Activated CD8-positive, alpha-beta memory T cell treated with anti-CD3 and anti-CD28 coated beads, Interleukin-2, amount 50 U/mL, for 48 hours (primary cell): ENCODE data around the gene DRAP1.
"Not testable (repeated sequence)": the region's sequence is repeated elsewhere in the genome, so short reads cannot be mapped to it uniquely, and the experiment has no call there.

Source experiments
- DNase-seq: peaks from one replicate; pipeline ENCODE4 v3.0.0-alpha.2; 2020

DRAP1 gene

GRCh38 chr11:65934014-65934413, 14.8 kb downstream of the DRAP1 start:
- no peak for DNase-seq

GRCh38 chr11:65937766-65938165, 18.5 kb downstream of the DRAP1 start:
- no peak for DNase-seq

DNA sequence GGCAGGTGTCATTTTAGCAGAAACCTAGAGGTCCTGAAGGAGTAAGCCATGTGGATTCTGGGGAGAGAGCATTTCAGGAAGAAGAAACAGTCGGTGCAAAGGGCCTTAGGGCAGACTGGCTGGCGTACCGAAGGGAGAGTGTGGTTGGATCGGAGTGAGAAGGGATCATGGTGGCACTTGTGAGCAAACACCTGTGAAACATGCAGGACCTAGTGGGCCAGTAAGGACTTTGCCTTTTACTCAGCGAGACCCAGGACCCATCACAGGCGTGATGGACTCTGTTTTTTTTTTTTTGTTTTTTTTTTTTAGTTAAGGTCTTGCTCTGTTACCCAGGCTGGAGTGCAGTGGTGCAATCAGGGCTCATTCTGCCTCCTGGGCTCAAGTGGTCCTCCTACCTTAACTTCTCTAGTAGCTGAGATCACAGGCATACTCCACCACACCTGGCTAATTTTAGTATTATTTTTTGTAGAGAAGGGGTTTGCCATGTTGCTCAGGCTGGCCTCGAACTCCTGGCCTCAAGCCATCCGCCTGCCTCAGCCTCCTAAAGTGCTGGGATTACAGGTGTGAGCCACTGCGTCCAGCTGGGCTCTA, 22.6 kb downstream of the DRAP1 start:
- no peak for DNase-seq

- no peak for DNase-seq
These were observed 23.3 kb downstream of the DRAP1 start for GRCh38 chr11:65942531-65942930.

GRCh38 chr11:65944191-65944590, 25.0 kb downstream of the DRAP1 start:
- no peak for DNase-seq

DNA sequence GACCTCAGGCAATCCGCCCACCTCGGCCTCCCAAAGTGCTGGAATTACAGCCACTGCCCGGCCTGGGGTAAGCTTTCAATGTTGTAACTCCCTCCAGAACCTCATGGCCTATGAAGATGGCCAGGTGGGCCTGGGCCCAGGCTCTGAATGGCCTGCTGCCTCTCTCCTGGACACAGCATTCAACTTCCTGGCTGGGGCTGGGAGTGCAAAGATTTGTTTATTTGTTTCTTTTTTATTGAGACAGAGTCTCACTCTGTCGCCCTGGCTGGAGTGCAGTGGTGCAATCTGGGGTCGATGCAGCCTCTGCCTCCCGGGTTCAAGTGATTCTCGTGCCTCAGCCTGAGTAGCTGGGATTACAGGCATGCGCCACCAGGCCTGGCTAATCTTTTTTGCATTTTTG, 25.5 kb downstream of the DRAP1 start:
- no peak for DNase-seq

- DNase-seq: no peak
These were observed 26.2 kb downstream of the DRAP1 start, which contains the start of gene TSGA10IP for GRCh38 chr11:65945430-65945911. TSGA10IP (plus strand) TSS chr11:65945480; CDS start chr11:65945676, 196 bp downstream.

- DNase-seq: no peak
These were observed 26.8 kb downstream of the DRAP1 start for GRCh38 chr11:65945941-65946558.

DNA sequence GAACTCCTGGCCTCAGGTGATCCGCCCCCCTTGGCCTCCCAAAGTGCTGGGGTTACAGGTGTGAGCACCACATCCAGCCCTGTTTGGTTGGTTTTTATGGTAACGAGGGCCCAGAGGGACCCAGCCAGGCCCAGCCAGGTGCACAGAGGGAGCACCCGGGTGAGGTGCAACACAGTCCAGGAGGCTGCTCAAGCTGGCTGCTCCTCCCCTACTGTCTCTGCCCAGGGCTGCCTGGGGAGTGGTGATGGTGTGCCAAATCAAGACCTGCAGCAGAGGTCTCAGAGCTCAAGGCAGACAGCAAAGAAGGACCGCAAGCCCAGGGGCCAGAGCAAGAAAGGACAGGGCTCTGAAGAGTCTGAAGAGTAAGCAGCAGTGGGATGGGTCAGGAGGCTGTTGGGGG, 27.4 kb downstream of the DRAP1 start:
- no peak for DNase-seq

- DNase-seq: no peak
These were observed 27.9 kb downstream of the DRAP1 start for GRCh38 chr11:65947133-65947532.

DNA sequence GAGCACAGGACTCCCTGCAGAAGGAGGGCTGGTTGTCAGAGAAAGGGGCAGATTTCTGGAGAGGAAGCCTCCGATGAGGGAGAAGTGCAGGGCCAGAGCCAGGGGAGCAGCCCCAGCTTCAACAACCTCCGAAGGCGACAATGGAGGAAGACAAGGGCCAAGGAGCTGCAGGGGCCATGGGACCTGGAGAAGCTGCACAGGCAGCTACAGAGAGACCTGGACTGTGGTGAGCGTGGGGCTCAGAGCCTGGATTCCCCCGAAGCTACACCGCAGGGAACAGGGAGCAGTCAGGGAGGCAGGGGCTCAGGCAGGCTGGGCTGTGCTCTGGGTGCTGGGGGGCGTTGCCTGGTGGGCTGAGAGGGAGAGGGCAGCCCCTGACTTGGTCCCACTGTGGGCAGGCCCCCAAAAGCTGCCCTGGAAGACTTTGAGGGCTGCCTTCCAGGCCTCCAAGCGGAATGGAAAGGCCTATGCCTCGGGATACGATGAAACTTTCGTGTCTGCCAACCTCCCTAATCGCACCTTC, 28.4 kb downstream of the DRAP1 start:
- DNase-seq: no peak

DNA sequence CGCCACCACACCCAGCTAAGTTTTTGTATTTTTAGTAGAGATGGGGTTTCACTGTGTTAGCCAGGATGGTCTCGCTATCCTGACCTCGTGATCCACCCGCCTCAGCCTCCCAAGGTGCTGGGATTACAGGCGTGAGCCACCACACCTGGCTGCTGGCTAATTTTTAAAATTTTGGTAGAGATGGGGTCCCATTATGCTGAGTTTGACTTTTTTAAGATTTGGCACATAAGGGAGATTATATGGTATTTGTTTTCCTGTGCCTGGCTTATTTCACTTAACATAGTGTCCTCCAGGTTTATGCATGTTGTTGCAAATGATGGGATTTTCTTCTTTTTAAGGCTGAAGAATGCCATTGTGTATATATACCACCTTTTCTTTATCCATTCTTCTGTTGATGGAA, 31.5 kb downstream of the DRAP1 start:
- DNase-seq: not testable (repeated sequence)

- DNase-seq: not testable (repeated sequence)
These were observed 32.4 kb downstream of the DRAP1 start for GRCh38 chr11:65951641-65952040.

DNA sequence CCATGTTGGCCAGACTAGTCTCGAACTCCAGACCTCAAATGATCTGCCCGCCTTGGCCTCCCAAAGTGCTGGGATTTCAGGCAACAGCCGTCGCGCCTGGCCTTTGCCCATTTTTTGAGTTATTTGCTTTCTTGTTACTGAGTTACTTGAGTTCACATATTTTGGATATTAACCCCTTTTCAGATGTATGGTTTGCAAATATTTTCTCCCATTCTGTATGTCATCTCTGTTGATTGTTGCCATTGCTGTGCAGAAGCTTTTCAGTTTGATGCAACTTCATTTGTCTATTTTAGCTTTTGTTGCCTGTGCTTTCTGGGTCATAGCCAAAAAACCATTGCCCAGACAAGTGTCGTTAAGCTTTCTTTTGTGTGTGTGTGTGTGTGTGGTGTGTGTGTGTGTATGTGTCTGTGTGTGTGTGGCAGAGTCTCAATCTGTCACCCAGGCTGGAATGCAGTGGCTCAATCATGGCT, 32.9 kb downstream of the DRAP1 start:
- DNase-seq: no peak

GRCh38 chr11:65953471-65953870, 34.2 kb downstream of the DRAP1 start:
- no peak for DNase-seq

- DNase-seq: no peak
These were observed 35.5 kb downstream of the DRAP1 start for GRCh38 chr11:65954771-65955170.

DNA sequence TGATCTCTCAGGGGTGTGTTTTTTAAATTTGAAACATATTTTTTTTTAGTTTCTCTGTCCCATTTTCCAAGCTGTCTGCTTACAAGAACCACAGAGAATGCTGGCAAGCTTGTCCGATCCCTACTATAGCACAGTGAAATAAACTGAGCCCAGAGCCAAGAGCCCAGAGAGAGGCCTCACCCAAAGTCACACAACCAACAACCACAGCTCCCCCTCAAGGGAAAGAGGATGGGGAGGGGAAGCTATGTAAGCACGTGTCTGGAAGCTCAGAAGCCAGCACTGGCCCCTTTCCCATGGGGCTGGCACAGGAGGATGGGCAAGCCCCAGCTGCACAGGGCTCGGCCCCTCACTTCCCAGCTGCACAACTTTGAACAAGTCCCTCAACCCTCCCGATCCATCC, 39.1 kb downstream of the DRAP1 start:
- no peak for DNase-seq

DNA sequence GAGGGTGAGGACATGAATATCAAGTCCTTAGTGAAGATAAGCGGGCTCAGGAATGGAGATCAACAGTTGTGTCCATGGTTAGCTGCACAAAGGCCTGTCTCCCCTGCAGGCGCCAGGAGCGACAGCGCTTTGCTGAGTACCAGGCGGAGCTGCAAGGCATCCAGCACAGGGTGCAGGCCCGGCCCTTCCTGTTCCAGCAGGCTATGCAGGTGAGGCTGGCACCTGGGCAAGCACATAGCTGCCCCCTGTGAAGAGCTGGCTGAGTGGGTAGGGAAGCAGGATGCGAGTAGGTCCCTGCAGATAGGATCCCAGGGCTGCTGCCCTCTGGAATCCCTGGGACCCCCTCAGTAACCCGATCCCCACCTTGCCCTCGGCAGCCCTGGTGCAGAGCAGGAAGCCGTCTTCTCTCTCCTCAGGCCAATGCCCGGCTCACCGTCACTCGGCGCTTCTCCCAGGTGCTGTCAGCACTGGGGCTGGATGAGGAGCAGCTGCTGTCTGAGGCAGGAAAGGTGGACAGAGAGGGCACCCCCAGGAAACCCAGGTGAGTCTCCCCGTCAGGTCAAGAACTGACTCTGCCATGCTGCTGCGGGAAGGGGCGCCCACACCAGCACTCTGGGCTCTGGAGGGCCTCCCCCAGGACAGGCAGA, 39.7 kb downstream of the DRAP1 start:
- DNase-seq: no peak

- DNase-seq: no peak
These were observed 41.6 kb downstream of the DRAP1 start for GRCh38 chr11:65960824-65961266.

- peak; percentile 97 for DNase-seq
These were observed 42.3 kb downstream of the DRAP1 start, which contains the start of gene SART1 for GRCh38 chr11:65961267-65962140. SART1 (plus strand) TSS chr11:65961734; CDS start chr11:65961781, 47 bp downstream.

DNA sequence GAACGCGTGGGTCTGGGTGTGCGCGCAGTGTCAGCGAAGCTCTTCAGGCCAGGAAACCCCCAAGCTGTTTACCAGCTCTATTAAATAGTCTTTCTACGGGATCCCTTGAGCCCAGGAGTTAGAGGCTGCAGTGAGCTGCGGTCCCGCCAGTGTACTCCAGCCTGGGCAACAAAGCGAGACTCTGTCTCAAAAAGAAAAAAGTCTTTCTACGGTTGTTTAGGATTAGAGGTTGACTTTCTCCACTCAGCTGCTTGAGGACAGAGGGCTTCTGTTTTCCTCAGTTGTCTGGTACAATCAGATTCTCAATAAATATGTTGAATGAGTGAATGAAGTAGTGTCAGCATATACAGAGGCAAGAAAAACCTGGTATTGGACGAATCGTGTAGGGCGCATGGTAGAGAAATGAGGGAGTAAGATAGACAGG, 42.9 kb downstream of the DRAP1 start:
- DNase-seq: no peak

GRCh38 chr11:65964906-65965305, 45.7 kb downstream of the DRAP1 start:
- no peak for DNase-seq
